HG02571 (cell line): ENCODE measurements around the gene RBM27.
A peak's percentile ranks its signal among the peaks of the same experiment; 100 is the strongest.
"Not testable (repeated sequence)": the region's sequence is repeated elsewhere in the genome, so short reads cannot be mapped to it uniquely, and the experiment has no call there.

Experiments used
- ATAC-seq: cut with Tn5 transposase; IDR thresholded peaks from one replicate; pipeline ENCODE4 v1.9.1; 2021; ENCODE audit warnings: mild to moderate bottlenecking, moderate library complexity; ENCODE audit not compliant: unreplicated experiment

Gene RBM27

GRCh38 chr5:146203011-146203871 lies at the start of gene RBM27:
Gene RBM27 (plus strand): TSS chr5:146203605. CDS start chr5:146203766, 161 bp downstream.
- peak; percentile 100 for ATAC-seq

GRCh38 chr5:146158255-146158654 lies 45.1 kb upstream of the RBM27 start:
- ATAC-seq, result no peak

- ATAC-seq, result no peak
Measured at GRCh38 chr5:146164382-146164781, 39.0 kb upstream of the RBM27 start.

GRCh38 chr5:146165460-146165859 lies 37.9 kb upstream of the RBM27 start:
- no peak for ATAC-seq

GRCh38 chr5:146165903-146166302 lies 37.5 kb upstream of the RBM27 start:
- no peak for ATAC-seq

- ATAC-seq, result no peak
Measured at GRCh38 chr5:146169076-146169475, 34.3 kb upstream of the RBM27 start.

GRCh38 chr5:146173049-146173448 lies 30.4 kb upstream of the RBM27 start:
- not testable (repeated sequence) for ATAC-seq

- ATAC-seq, result peak; percentile 94
Measured at GRCh38 chr5:146173597-146173996, 29.8 kb upstream of the RBM27 start.

GRCh38 chr5:146176805-146177204 lies 26.6 kb upstream of the RBM27 start:
- ATAC-seq, result no peak

GRCh38 chr5:146179696-146180095 lies 23.7 kb upstream of the RBM27 start:
- ATAC-seq, result no peak

GRCh38 chr5:146183403-146183802 lies 20.0 kb upstream of the RBM27 start:
- not testable (repeated sequence) for ATAC-seq

- no peak for ATAC-seq
Measured at GRCh38 chr5:146185161-146185560, 18.2 kb upstream of the RBM27 start.

GRCh38 chr5:146188358-146188757 lies 15.0 kb upstream of the RBM27 start:
- ATAC-seq, result no peak

GRCh38 chr5:146192571-146193043 lies 10.8 kb upstream of the RBM27 start:
- ATAC-seq, result no peak

- ATAC-seq, result no peak
Measured at GRCh38 chr5:146193285-146193684, 10.1 kb upstream of the RBM27 start.

- not testable (repeated sequence) for ATAC-seq
Measured at GRCh38 chr5:146194997-146195396, 8.4 kb upstream of the RBM27 start.

GRCh38 chr5:146196459-146197048 lies 6.9 kb upstream of the RBM27 start:
- ATAC-seq, result no peak

- no peak for ATAC-seq
Measured at GRCh38 chr5:146199176-146199815, 4.1 kb upstream of the RBM27 start.

- ATAC-seq, result not testable (repeated sequence)
Measured at GRCh38 chr5:146201795-146202194, 1.6 kb upstream of the RBM27 start.

- peak; percentile 8 for ATAC-seq
Measured at GRCh38 chr5:146203872-146204192, 427 bp downstream of the RBM27 start.

GRCh38 chr5:146205499-146206202 lies 2.2 kb downstream of the RBM27 start:
- ATAC-seq, result no peak
